Keratinocyte (primary cell): Measurements from ENCODE around the gene RAI14. TPM values are rescaled to one million over a fixed set of nuclear protein-coding genes. Genes with fewer than 3 reads are reported as not detected.
A peak's percentile ranks its signal among the peaks of the same experiment; 100 is the strongest.

Source experiments
- DNase-seq: peaks from one replicate; pipeline ENCODE4 v3.0.0-alpha.2; 2011; ENCODE audit warnings: low read depth, missing footprints, low spot score
- FAIRE-seq: peaks from 2 replicates; lab custom pipeline; 2011; peaks lifted over from hg19 to GRCh38; lab: Jason Lieb, UNC
- H2AFZ ChIP-seq: 2 replicates; pipeline ENCODE4 v1.6.0; 2012; ENCODE audit warnings: low read length, control low read depth, inconsistent platforms; ENCODE audit not compliant: control insufficient read depth
- H3K27ac ChIP-seq: 2 replicates; pipeline ENCODE4 v1.5.1; 2011; ENCODE audit warnings: low read length; ENCODE audit not compliant: control insufficient read depth, insufficient read depth
- H3K27me3 ChIP-seq: 3 replicates; pipeline ENCODE4 v1.6.0; 2011; ENCODE audit warnings: low read length; ENCODE audit not compliant: control insufficient read depth, insufficient read depth; ENCODE audit errors: extremely low read depth
- H3K36me3 ChIP-seq, 2 experiments: 2 replicates in 1 of 2; 3 replicates in 1 of 2; pipeline ENCODE4 v1.5.1; 2011; ENCODE audit warnings: low read length in 2 of 2, mild to moderate bottlenecking in 1 of 2; ENCODE audit not compliant: control insufficient read depth in 2 of 2, insufficient read depth in 2 of 2; ENCODE audit errors: extremely low read depth in 1 of 2
- H3K4me1 ChIP-seq: 3 replicates; pipeline ENCODE4 v1.5.1; 2011; ENCODE audit warnings: low read length; ENCODE audit not compliant: control insufficient read depth, insufficient read depth; ENCODE audit errors: extremely low read depth
- H3K4me2 ChIP-seq: 3 replicates; pipeline ENCODE4 v1.6.0; 2011; ENCODE audit warnings: low read depth, low read length; ENCODE audit not compliant: control insufficient read depth, insufficient read depth; ENCODE audit errors: extremely low read depth
- H3K4me3 ChIP-seq, 3 experiments: fragments of 200-600 bp in 1 of 3; sonication (generic) in 1 of 3; 2 replicates in 2 of 3; 3 replicates in 1 of 3; pipeline ENCODE4 v1.5.1; 2011 to 2016; ENCODE audit warnings: low read length in 3 of 3, mild to moderate bottlenecking in 3 of 3, control low read depth in 2 of 3, inconsistent platforms in 1 of 3, low read depth in 1 of 3, mixed read lengths in 1 of 3, mixed run types in 1 of 3, moderate library complexity in 1 of 3; ENCODE audit not compliant: control insufficient read depth in 2 of 3, insufficient read depth in 2 of 3; ENCODE audit errors: extremely low read depth in 1 of 3
- H3K79me2 ChIP-seq: 2 replicates; pipeline ENCODE4 v1.6.0; 2012; ENCODE audit warnings: low read length; ENCODE audit not compliant: control insufficient read depth, insufficient read depth
- H3K9ac ChIP-seq: 3 replicates; pipeline ENCODE4 v1.6.0; 2011; ENCODE audit warnings: low read length; ENCODE audit not compliant: control insufficient read depth, insufficient read depth; ENCODE audit errors: extremely low read depth
- H3K9me1 ChIP-seq: 3 replicates; pipeline ENCODE4 v1.6.0; 2011; ENCODE audit warnings: low read length; ENCODE audit not compliant: control insufficient read depth, insufficient read depth; ENCODE audit errors: extremely low read depth
- H3K9me3 ChIP-seq: 2 replicates; pipeline ENCODE4 v1.5.1; 2012; ENCODE audit warnings: low read depth, low read length; ENCODE audit not compliant: control insufficient read depth
- H4K20me1 ChIP-seq: 3 replicates; pipeline ENCODE4 v1.6.0; 2011; ENCODE audit warnings: low read length; ENCODE audit not compliant: control insufficient read depth, insufficient read depth; ENCODE audit errors: extremely low read depth
- CTCF ChIP-seq, 3 experiments: IDR thresholded peaks in 1 of 3; conservative IDR thresholded peaks in 1 of 3; optimal IDR thresholded peaks in 1 of 3; 2 replicates in 2 of 3; 3 replicates in 1 of 3; pipeline versions ENCODE3 to v1.5.1; 2011; ENCODE audit warnings: low read length in 3 of 3, mild to moderate bottlenecking in 3 of 3, moderate library complexity in 2 of 3, control low read depth in 1 of 3, inconsistent platforms in 1 of 3; ENCODE audit not compliant: insufficient read depth in 2 of 3; ENCODE audit errors: extremely low read depth in 1 of 3
- EZH2 ChIP-seq: IDR thresholded peaks from one replicate; pipeline ENCODE4 v1.6.1; 2012; ENCODE audit warnings: inconsistent platforms, mild to moderate bottlenecking, low read length, moderate library complexity
- dilution Hi-C: fragments of 300-500 bp; cut with MboI; formaldehyde crosslinking; loops from one replicate; pipeline ENCODE4 v1.7.0; 2020; ENCODE audit warnings: low sequenced_read_pairs; ENCODE audit not compliant: extremely low pct_ligation_motif_present
- polyA plus RNA-seq, 5 experiments: library from polyadenylated mRNA; depleted of rRNA in 3 of 5; stranded (reverse) in 3 of 5; stranded (forward) in 1 of 5; unstranded in 1 of 5; fragments of >200 nt; gene quantifications; 1 replicate in 1 of 5; 2 replicates in 3 of 5; 3 replicates in 1 of 5; pipeline versions ENCODE4 v1.2.1 to v1.2.3, GENCODE V29; 2011 to 2012; ENCODE audit warnings: missing spikeins in 2 of 5, low read depth in 1 of 5, low replicate concordance in 1 of 5

Gene RAI14
- polyA plus RNA-seq, 1 donor (not counting 4 experiments of a cell fraction or from before 2014, with no cell fraction given), result 31.4 TPM

DNA sequence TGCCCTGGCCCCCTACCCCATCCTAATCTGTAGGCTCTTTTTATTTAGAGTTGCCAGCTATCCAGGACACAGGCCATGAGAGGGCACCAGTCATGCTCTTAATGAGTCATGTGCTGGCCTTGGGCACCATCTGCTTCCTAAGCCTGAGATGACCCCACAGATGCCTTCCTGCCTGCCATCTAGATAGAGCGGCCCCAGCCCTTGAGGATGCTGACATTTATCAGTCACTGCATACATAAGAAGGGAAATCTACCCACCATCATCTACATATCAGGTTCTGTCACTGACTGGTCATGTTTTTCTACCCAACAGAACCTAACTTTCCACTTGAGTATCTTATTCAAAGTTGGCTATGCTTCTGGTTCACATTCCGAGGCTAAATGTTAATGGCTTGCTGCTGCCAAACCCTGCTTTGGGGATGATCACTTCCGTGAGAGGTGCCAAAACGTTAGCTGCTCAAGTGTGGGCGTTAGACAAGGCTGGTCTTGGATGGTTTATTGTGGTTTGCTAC, 132.9 kb downstream of the RAI14 start:
- H3K4me3 ChIP-seq, result no peak overlapping the region
- DNase-seq, result no peak
- no peaks in the 10 kb centered on the region for H3K9me3 ChIP-seq
- no peak overlapping the region for H3K9ac ChIP-seq
- H3K4me1 ChIP-seq, result peaks cover 5% of the 10 kb centered on the region
- no peak for FAIRE-seq
- H3K36me3 ChIP-seq, result no peaks in the 10 kb centered on the region
- no peaks in the 10 kb centered on the region for H3K9me1 ChIP-seq
- no peak overlapping the region for H2AFZ ChIP-seq
- no peaks in the 10 kb centered on the region for H4K20me1 ChIP-seq
- dilution Hi-C loops, result no loop called here
- H3K27ac ChIP-seq, result no peak overlapping the region
- H3K4me2 ChIP-seq, result no peak overlapping the region
- no peaks in the 10 kb centered on the region for H3K79me2 ChIP-seq
- no peaks in the 10 kb centered on the region for H3K27me3 ChIP-seq
- TF ChIP-seq EZH2 (no peak), CTCF (optimal IDR thresholded peaks at IDR 0.05 in 1 of 3, IDR thresholded peaks at IDR 0.05 in 1 of 3, conservative IDR thresholded peaks at IDR 0.05 in 1 of 3; ENCODE audit: extremely low read depth in 1 of 3, insufficient read depth in 2 of 3, low read length in 3 of 3) (peak in 1 of 3 experiments; percentile 9)

DNA sequence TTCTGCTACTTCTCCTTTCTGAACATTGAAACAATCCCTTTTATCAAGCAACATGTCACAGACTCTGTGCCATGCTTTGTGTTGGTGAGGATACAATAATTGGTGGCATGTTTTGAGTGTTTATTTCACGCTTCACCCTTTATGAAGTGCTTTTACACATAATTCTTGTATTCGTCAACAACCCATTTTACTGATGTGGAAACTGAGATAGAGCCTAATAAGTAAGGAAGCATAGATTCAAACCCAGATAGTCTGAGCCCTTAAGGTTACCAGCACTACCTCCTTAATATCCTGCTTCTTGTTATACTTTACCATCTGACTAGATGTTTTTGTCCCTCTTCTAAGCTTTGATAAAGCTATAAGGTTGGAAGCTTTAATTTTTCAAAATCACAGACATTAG, 133.5 kb downstream of the RAI14 start:
- H3K4me2 ChIP-seq, result no peak overlapping the region
- no peak overlapping the region for H2AFZ ChIP-seq
- TF ChIP-seq CTCF (optimal IDR thresholded peaks at IDR 0.05 in 1 of 3, IDR thresholded peaks at IDR 0.05 in 1 of 3, conservative IDR thresholded peaks at IDR 0.05 in 1 of 3; ENCODE audit: extremely low read depth in 1 of 3, insufficient read depth in 2 of 3, low read length in 3 of 3) (no peak), EZH2 (no peak)
- H3K36me3 ChIP-seq, result no peaks in the 10 kb centered on the region
- peaks cover 5% of the 10 kb centered on the region for H3K4me1 ChIP-seq
- no peaks in the 10 kb centered on the region for H3K9me1 ChIP-seq
- no peaks in the 10 kb centered on the region for H3K79me2 ChIP-seq
- H3K9ac ChIP-seq, result no peak overlapping the region
- no peak overlapping the region for H3K4me3 ChIP-seq
- H3K27ac ChIP-seq, result no peak overlapping the region
- no peak for FAIRE-seq
- H3K27me3 ChIP-seq, result no peaks in the 10 kb centered on the region
- no peak for DNase-seq
- no peaks in the 10 kb centered on the region for H4K20me1 ChIP-seq
- dilution Hi-C loops, result no loop called here
- no peaks in the 10 kb centered on the region for H3K9me3 ChIP-seq
